Aortic smooth muscle cell (primary cell): ENCODE results near the gene RAP1GAP2. TPM values are rescaled to one million over a fixed set of nuclear protein-coding genes. Genes with fewer than 3 reads are reported as not detected.

Experiments
- total RNA-seq: library from RNA; depleted of rRNA; stranded (reverse); fragments of >200 nt; gene quantifications from 2 replicates; pipeline ENCODE4 v1.2.3, GENCODE V29; 2014

The RAP1GAP2 gene
- total RNA-seq = 0.99 and 1.5 TPM in 2 replicates

GRCh38 chr17:2796164-2797125 lies at the start of gene RAP1GAP2:
Gene RAP1GAP2, plus strand, starts transcription at chr17:2796438. Its CDS starts 90 bp downstream, at chr17:2796528.

GRCh38 chr17:2749058-2749783 lies 47.0 kb upstream of the RAP1GAP2 start, which contains the start of gene CCDC92B:
Gene CCDC92B, minus strand, starts transcription at chr17:2749652. Its CDS starts 14,507 bp downstream, at chr17:2735145.

DNA sequence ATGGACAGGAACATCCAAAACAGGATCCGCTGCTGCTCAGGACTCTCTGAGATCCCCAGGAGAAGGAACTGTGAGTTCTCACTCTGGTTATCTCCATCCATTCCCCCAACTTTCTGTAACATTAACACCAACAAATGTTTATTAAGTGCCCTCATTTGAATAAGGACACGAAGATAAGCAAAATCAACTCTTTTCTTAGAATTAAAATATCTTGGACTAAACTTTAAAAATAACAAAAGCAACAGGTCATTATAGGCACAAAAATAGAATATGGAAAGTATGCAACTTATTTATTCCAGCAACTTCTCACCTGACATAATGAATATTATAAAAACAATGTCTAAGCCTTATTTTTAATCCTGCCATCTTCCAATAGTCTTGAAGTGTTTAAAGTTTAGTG lies 267.3 kb downstream of the RAP1GAP2 start, which contains the start of gene OR1D5:
TSS of gene OR1D5 (minus strand) at position 101 of the 400 bp plus-strand sequence. CDS start at position 101, 0 bp downstream.

Other genes with a start within 250 kb of the RAP1GAP2 start
- 115 and 135 TPM in 2 replicates for gene PAFAH1B1, start 202.8 kb upstream of the RAP1GAP2 start, total RNA-seq
- 26.2 and 40.8 TPM in 2 replicates for gene CLUH, start 84.7 kb upstream of the RAP1GAP2 start, total RNA-seq
- gene CCDC92B, start 46.8 kb upstream of the RAP1GAP2 start, total RNA-seq = not detected in 2 replicates